HK-2 (cell line): ENCODE results near the gene ARSB.
"Not testable (repeated sequence)": the region's sequence is repeated elsewhere in the genome, so short reads cannot be mapped to it uniquely, and the experiment has no call there.

Experiments used
- DNase-seq: peaks from one replicate; pipeline ENCODE4 v3.0.0-alpha.2; 2018; ENCODE audit not compliant: unreplicated experiment

ARSB gene

DNA sequence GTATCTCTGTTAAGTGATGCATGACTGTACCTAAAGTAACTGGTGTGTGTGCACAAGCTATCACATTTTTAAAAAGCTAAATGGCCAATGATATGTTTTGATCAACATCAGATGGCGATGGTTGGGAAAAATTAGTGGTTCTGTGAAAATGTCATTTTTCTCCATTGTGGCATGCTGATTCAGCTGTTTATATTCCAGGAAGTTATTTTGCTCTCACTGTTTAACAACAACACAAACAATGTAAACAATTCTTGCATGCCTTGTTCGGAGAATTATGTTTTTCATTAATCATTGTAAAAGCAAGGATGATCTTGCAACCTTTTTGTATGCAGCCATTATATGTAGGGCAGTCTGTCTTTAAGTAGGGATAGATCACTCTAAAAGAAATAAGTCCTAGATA lies 230.5 kb downstream of the ARSB start:
- no peak for DNase-seq

DNA sequence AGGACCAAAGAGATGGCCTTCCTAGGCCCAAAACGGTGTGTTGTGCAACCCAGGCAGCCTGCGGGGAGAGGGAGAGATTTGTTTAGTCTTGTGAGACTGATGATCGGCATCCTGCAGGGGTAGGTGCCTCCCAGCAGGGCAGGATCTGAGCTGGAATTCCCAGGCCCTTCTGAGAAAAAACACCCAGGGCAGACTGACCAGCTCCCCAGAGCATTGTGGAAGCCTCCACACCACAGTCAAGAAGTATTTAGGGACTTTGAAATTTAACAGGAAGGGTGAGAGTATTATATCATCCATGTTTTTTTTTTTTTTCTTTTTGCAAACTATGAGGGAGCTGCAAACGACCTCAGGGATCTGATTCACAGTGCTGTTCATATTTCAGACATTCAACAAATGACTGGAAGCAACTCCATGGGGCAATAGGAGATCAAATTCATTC lies 232.0 kb downstream of the ARSB start:
- DNase-seq = no peak

DNA sequence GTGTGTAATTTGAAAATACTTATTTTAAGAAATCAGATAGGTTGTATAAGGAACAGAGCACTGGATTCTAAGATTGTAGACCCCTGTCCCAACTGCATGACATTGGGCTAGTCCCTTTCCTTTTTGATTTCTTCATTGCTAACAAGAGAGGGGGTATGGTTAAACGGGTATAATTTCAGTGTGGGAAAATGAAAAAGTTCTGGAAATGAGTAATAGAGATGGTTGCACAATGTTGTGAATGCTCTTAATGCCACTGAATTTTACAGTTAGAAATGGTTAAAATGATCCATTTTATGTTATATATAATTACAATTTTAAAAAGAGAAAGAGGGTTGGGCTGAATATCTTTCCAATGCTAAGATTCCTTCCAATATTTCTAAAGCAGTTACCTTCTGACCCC lies 233.2 kb downstream of the ARSB start:
- DNase-seq = no peak

DNA sequence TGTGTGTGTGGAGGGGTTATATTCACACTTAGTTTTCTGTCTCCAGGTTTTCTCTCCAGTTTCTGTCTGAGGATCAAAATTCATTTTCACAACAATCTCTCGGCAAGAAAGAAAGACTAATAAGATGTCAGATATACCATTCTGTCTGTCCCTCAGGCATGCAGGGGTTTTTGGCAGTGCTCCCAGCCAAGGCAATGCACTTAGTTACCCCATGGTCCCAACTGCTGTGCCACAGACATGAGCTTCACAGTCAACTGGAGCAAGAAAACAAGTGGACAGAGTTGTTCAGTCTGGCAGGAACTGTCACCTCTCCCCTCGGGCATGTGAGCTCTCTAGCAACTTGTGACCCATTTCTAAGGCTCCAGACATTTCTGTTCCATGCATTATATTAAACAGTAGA lies 234.8 kb downstream of the ARSB start:
- DNase-seq = no peak

DNA sequence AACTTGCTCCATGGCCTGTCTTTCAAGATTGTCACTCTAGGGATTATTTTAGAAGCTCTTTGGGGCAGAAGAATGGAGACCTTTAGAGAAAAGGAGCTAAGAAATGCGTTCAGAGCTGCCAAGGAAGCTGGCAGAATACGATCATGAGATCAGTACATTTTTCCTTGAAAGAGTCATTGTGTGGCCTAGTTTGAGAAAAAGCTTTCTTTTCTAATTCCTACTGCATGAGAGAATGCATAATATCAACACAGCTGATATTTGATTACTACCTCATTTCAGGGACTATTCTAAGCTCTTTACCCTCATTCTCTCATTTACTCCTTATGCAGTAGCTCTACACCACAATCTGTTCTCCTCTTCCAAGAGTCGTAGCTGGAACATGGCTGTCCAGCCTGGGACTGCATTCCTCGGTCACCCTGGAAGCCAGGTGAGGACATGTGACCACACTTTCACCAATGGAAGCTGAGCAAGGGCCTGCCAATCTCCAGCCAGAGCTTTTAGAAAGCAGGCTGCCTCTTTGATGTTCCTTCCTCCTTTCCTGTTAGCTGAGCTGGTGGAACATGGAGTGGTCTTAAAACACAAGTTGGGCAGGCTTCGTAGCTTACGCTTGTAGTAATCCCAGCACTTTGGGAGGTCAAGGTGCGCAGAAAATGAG lies 237.3 kb downstream of the ARSB start:
- DNase-seq = no peak

DNA sequence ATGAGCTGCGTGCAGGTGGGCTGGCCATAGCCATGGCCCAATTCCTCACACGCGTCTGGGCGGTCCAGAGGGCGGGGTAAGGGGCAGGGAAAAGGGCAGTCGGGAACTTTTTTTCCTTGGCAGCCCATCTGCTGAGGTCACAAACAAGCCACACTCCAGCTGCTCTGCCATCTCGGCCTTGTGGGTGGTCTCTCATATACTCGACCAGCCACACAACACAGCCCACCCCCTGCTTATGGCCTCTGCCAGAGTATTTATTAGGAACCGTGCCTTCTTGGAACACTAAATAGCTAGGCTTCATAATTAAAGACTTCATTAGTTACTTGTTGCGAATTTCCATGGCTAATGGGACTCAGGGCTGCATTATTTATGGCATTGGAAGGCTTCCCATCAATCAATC lies 238.1 kb downstream of the ARSB start:
- DNase-seq = no peak

DNA sequence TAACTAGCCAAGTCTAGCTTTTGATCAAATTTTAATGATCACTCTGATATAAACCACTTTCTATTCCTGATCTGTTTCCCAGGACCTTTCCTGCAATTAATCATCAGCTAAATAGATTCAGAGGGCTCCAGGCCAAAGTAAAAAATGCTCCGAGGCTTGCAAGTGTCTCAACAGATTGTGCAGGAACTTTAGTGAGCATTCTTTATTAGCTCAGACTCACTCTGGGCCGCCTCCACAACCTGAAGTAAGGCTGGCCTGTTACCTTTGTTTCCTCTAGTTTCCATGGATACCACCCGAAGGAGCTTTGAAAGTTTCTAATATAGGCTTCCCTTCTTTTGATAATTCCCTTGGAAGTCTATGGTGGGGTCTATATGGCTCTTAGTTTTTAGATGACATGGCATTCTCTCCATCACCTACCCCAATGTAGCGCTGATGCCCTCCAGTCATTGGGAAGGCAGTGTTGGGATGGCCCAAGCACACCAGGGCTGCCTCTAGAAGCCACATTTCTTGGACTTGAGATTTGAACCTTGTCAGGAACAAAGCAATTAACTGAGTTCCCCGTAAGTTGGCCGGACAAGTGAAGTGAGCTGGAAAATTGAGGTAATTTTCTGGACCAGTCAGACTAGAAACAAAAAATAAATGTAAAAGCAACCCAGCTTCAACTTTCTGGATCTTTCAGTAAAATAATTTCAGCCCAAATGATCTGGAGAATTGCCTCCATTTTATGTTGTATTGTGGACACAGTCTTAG lies 238.9 kb downstream of the ARSB start:
- no peak for DNase-seq

DNA sequence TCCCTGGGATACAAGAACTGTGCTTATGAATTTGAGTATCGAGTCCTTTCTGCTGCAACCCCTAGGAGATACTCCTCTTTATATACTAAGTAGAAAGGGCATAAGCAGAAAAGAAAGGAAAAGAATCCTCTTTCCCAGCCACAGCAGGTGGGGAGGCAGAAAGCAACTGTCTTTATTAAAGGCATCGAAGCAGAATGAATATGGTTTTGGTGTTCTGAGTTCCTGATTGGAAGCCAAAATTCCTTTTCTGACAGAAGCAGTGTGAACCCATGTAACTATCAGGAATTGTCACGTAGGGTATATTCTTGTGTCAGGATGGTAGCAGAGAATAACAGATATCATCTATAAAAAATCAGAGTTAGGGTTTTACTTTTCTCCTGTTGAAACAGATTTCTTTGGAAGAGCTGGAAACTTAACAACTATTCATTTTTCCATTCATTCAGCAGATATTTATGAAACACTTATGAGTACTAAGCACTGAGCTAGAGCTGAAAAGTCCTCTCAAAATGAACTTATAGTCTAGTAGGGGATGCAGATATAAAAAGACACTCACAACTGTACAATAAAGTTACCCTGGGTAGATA lies 240.1 kb downstream of the ARSB start:
- no peak for DNase-seq

DNA sequence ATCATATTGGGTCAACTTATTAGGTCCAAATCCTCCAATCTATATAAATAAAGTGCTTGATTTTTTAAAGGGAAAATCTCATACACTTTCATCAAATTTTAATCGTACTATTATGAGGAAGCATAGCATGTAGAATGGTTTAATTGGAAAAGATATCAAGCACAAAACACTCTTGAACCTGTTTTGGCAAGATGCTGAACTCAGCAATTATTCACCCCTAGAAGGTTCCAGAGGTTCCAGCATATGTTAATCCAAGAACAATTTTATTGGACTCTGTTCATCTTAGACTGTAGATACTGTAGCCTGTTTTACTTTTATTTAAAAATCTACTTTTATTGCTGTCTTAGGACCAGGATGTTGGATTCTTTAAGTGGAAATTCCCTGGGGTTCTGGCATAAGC lies 244.1 kb downstream of the ARSB start:
- no peak for DNase-seq

DNA sequence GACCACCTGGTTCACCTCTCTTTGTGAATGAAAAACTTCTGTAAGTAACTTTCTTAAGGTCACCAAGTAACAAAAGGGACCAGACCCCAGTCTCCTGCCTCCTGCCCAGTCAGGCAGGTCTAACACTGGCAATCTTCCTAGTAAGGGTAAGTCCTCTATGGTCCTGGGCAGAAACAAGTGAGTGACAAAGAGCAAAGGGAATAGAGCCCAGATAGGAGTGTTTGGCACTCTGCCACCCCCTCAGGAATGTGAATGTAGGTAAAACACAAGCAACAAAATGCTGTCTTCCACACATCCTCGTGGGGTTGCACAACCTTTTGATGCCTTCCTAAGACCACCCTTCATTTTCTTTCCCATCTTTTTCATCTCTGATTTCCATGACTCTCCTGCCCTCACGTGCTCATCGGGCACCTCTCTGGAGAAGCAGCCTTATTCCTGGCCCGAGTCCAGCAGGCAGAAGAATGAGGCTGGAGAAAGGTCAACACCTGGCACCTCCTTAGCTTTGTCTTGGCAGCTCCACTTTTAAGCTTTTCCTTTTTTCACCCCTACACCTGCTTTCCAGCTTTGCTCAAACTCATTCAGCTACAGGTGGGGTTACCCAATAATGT lies 246.3 kb downstream of the ARSB start:
- no peak for DNase-seq

DNA sequence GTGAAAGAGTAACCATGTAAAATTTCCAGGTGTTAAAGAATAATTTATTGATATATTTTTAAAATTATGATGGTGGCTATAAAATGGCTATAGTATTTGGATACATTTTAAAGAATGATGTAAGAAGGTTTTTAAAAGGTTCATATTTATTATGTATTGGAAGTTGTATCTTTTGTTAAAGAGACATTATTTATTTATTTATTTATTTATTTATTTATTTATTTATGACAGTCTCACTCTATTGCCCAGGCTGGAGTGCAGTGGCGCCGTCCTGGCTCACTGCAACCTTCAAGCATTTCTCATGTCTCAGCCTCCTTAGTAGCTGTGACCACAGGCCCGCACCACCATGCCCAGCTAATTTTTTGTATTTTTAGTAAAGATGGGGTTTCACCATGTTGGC lies 247.0 kb downstream of the ARSB start:
- DNase-seq = no peak

DNA sequence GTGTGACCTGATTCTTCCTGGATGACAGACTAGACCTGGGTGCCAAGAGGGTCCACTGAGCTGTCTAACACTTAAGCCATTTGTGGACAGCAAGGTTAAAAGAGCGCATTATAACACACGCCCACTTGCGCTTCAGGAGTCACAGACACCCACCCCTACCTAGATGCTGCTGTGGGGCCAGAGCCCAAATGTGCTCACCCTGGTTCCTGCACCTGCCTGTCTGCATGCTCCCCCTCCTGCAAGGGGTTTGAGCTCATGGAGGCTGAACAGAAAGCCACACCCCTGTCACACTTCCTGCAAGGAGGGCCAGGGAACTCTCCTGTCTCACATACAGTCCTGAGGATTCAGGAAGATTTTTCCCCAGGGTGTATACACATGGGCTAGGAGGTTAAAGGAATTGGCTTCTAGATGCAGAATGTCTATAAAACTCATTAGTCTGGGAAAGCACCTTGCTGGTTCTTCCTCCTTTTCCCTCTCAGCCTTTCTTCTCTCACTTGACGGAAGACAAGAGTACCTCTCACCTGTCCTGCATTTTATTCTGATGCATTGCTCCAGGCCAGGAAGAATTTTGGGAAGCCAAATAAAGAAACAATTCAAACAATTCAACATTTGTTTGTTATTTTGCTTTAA lies 249.2 kb downstream of the ARSB start:
- no peak for DNase-seq

DNA sequence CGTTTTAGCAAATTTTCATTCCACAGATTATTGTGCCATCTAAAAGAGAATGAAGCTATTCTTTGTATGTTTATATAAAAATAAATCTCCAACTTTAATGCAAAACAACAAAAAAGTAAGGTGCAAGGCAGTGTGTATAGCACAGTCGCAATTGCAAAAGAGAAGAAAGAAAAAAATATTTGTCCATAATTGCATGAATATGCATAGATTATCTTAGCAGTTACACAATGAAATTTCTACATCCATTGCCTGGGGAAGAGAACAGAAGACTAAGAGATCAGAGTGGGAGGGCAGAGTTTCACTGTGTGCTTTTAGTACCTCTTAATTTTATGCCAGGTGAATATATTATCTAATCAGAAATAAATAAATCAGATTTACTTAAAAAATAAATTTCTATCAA lies 250.2 kb downstream of the ARSB start:
- DNase-seq = no peak

DNA sequence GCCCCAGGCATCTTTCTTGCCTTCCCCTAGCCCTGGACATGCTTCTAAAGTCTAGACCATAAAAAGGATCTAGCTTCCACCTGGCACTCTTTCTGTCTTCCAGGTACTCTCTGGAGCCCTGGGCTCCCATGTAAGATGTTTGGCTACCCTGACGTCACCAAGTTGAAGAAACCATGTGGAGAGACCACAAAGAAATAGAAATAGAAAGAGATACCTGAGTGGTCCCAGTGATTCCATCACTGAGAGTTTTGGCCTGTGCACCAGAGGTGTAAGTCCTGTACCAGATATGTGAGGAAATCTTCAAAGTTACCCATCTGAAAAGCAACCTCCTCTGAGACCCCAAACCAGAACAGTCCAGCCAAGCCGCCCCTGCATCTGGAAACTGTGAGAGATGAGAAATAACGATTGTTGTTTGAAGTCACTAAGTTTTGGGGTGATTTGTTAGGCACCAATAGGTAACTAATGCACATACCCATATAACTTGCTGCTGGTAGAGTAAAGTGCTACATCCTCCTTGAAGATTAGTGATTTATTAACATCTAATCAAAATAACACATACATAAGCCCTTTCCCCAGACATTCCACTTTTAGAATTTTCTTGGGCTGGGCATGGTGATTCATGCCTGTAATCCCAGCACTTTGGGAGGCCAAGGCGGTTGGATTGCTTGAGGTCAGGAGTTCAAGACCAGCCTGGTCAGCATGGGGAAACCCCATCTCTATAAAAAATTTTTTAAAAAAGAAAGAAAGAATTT lies 250.8 kb downstream of the ARSB start:
- no peak for DNase-seq

DNA sequence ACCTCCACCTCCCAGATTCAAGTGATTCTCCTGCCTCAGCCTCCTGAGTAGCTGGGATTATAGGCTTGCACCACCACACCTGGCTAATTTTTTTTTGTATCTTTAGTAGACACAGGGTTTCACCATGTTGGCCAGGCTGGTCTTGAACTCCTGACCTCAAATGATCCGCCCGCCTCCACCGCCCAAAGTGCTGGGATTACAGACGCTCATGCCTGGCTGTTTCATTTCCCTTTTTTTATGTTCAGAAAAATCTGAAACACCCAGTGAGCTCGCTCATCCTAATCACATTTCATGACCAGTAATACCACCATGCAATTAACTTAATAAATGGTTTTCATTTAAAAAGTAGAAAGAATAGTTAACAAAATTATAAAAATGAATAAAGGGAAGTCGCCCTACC lies 252.4 kb downstream of the ARSB start:
- DNase-seq = not testable (repeated sequence)

DNA sequence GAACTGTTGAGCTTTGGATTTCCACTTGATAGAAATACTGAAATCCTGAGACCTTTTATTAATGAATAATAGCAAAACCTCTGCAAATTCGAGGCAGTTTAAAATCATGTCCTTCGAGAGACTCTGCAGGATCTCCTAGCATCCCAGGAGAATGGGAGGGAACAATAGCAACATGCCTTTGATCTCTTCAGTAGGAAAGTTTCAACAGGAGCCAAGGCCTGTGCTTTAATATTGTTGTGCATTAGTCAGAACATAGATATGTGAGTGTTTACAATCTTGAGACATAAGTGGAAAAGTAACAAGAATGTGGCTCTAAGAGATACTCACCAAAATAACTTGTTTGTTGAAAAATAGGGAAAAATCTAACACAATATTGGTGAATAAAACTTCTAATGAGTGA lies 253.2 kb downstream of the ARSB start:
- no peak for DNase-seq

DNA sequence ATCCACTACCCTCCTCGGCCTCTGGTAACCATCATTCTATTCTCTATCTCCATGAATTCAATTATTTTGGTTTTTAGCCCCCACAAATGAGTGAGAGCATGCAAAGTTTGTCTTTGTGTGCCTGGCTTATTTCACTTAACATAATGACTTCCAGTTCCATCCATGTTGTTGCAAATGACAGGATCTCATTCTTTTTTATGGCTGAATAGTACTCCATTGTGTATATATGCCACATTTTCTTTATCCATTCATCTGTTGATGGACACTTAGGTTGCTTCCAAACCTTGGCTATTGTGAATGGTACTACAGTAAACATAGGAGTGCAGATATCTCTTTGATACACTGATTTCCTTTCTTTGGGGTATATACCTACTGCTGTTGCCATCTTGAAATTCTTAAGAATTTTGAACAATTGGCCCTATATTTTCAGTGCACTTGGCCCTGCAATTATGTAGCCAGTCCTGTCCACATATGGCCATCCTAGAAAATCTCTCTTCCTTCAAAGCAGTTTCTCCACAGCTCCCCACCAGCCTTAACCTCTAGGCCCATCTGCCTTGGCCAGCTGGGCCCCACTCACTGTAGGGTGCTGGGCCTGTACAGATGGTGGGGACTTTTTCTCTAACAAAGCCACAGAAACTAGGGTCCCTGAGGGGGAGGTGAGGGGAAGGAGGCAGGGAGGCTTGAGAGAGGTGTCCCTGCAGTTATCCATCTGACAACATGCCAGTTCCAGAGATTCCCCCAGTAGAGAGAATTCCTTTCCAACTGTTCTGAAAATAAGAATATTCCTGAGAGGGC lies 254.6 kb downstream of the ARSB start:
- DNase-seq = no peak

DNA sequence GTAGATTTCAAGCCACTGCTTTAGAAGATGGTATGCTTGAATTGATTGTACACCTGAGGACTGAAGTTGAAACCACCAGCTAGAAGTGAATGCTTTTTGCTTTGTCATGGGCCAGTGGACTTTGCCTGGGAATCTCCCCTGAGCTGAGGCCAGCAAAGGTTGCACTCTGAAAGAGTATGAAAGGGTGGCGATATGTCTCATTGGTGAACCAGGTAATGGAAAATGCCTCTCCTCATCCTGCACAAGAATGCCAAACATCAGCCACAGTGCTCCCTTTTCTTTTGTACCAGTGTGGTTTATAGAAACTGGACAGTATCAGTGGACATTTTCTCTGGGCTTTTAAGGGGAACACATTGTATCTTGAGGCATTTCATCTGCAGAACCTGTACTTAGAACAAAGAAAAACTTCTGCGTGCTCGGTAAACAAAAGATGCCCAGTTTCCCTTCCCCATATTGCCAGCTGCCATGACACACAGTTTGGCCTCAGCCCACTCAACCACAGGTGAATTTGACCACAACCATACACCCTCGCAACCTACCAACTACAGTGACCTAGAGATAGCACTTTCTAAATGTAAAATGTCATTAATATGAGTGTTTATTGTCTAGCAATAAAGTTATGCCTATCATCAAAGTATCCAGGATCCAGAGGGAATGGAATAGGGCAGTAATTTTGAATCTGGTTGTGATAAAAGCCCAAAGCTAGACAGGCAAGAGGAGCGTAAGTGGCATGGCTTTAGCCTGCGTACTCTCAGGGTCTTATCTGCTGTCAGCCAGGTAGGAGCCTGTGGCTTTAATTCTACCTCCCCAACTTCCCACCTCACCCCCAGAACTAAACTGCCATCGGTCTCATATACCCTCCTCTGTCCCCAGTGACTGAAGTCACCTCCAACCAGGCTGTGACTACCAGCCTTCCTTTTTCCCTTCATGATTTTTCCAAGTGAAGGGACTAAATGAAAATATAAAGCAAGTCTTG lies 257.0 kb downstream of the ARSB start:
- no peak for DNase-seq
